Right kidney (tissue), 9 donors: ENCODE results near the gene AZGP1.
"Not testable (repeated sequence)": the region's sequence is repeated elsewhere in the genome, so short reads cannot be mapped to it uniquely, and the experiment has no call there.

Experiments
- DNase-seq: peaks from one replicate; pipeline ENCODE4 v3.0.0-alpha.2; 2016
- long read RNA-seq, 8 donors: transcript quantifications; one replicate each; lab custom pipeline, GENCODE V29; 2026

AZGP1 gene
- long read RNA-seq, donor 1, transcript AZGP1-201 (4 exons, 1,307 nt) = major isoform, 25 of 43 reads
- long read RNA-seq, donor 1, transcript AZGP1-204 (2 exons, 787 nt) = minor isoform, 7 of 43 reads
- long read RNA-seq, donor 1, transcript AZGP1-202 (3 exons, 2,027 nt) = minor isoform, 9 of 43 reads
- long read RNA-seq, donor 1, partial matches to known transcripts = 0 of 43 reads
- long read RNA-seq, donor 1, other reads (novel, unspliced or antisense) = 0 of 43 reads
- long read RNA-seq, donor 2, transcript AZGP1-201 (4 exons, 1,307 nt) = major isoform, 12 of 29 reads
- long read RNA-seq, donor 2, transcript AZGP1-202 (3 exons, 2,027 nt) = minor isoform, 9 of 29 reads
- long read RNA-seq, donor 2, transcript AZGP1-204 (2 exons, 787 nt) = minor isoform, 7 of 29 reads
- long read RNA-seq, donor 2, partial matches to known transcripts = 0 of 29 reads
- long read RNA-seq, donor 2, other reads (novel, unspliced or antisense) = 0 of 29 reads
- long read RNA-seq, donor 3, transcript AZGP1-201 (4 exons, 1,307 nt) = major isoform, 10 of 15 reads
- long read RNA-seq, donor 3, partial matches to known transcripts = 0 of 15 reads
- long read RNA-seq, donor 3, other reads (novel, unspliced or antisense) = 0 of 15 reads
- long read RNA-seq, donor 4, transcript AZGP1-202 (3 exons, 2,027 nt) = major isoform, 10 of 17 reads
- long read RNA-seq, donor 4, partial matches to known transcripts = 0 of 17 reads
- long read RNA-seq, donor 4, other reads (novel, unspliced or antisense) = 0 of 17 reads
- long read RNA-seq, donor 5, transcript AZGP1-204 (2 exons, 787 nt) = minor isoform, 7 of 32 reads
- long read RNA-seq, donor 5, transcript AZGP1-201 (4 exons, 1,307 nt) = major isoform, 19 of 32 reads
- long read RNA-seq, donor 5, transcript AZGP1-202 (3 exons, 2,027 nt) = minor isoform, 5 of 32 reads
- long read RNA-seq, donor 5, partial matches to known transcripts = 0 of 32 reads
- long read RNA-seq, donor 5, other reads (novel, unspliced or antisense) = 0 of 32 reads
- long read RNA-seq, donor 6, transcript AZGP1-202 (3 exons, 2,027 nt) = minor isoform, 7 of 23 reads
- long read RNA-seq, donor 6, transcript AZGP1-201 (4 exons, 1,307 nt) = major isoform, 12 of 23 reads
- long read RNA-seq, donor 6, partial matches to known transcripts = 0 of 23 reads
- long read RNA-seq, donor 6, other reads (novel, unspliced or antisense) = 0 of 23 reads
- long read RNA-seq, donor 7, transcript AZGP1-204 (2 exons, 787 nt) = minor isoform, 9 of 41 reads
- long read RNA-seq, donor 7, transcript AZGP1-202 (3 exons, 2,027 nt) = minor isoform, 5 of 41 reads
- long read RNA-seq, donor 7, transcript AZGP1-201 (4 exons, 1,307 nt) = major isoform, 18 of 41 reads
- long read RNA-seq, donor 7, partial matches to known transcripts = 0 of 41 reads
- long read RNA-seq, donor 7, other reads (novel, unspliced or antisense) = 7 of 41 reads
- long read RNA-seq, donor 8, transcript AZGP1-201 (4 exons, 1,307 nt) = major isoform, 22 of 33 reads
- long read RNA-seq, donor 8, transcript AZGP1-204 (2 exons, 787 nt) = minor isoform, 5 of 33 reads
- long read RNA-seq, donor 8, transcript AZGP1-202 (3 exons, 2,027 nt) = minor isoform, 6 of 33 reads
- long read RNA-seq, donor 8, partial matches to known transcripts = 0 of 33 reads
- long read RNA-seq, donor 8, other reads (novel, unspliced or antisense) = 0 of 33 reads

- no peak for DNase-seq
Measured at GRCh38 chr7:99975782-99976521, at the start of gene AZGP1. Gene AZGP1 (minus strand): TSS chr7:99976031. CDS start chr7:99976020, 11 bp downstream.

DNA sequence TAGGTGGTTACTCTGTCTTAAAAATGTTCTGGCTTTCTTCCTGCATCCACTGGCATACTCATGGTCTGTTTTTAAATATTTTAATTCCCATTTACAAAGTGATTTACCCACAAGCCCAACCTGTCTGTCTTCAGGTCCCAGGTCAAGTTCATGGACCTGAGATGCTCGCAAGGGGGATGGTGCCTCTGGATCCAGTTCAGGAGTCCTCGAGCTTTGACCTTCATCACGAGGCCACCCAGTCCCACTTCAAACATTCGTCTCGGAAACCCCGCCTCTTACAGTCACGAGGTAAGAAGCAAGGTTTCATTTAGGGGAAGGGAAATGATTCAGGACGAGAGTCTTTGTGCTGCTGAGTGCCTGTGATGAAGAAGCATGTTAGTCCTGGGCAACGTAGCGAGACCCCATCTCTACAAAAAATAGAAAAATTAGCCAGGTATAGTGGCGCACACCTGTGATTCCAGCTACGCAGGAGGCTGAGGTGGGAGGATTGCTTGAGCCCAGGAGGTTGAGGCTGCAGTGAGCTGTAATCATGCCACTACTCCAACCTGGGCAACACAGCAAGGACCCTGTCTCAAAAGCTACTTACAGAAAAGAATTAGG, 48.3 kb upstream of the AZGP1 start:
- no peak for DNase-seq

DNA sequence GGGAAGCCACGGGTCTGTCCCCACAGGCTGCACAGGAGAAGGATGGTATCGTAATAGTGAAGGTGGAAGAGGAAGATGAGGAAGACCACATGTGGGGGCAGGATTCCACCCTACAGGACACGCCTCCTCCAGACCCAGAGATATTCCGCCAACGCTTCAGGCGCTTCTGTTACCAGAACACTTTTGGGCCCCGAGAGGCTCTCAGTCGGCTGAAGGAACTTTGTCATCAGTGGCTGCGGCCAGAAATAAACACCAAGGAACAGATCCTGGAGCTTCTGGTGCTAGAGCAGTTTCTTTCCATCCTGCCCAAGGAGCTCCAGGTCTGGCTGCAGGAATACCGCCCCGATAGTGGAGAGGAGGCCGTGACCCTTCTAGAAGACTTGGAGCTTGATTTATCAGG, 47.7 kb upstream of the AZGP1 start:
- DNase-seq = no peak

- DNase-seq = no peak
Measured at GRCh38 chr7:100022621-100023020, 46.8 kb upstream of the AZGP1 start.

DNA sequence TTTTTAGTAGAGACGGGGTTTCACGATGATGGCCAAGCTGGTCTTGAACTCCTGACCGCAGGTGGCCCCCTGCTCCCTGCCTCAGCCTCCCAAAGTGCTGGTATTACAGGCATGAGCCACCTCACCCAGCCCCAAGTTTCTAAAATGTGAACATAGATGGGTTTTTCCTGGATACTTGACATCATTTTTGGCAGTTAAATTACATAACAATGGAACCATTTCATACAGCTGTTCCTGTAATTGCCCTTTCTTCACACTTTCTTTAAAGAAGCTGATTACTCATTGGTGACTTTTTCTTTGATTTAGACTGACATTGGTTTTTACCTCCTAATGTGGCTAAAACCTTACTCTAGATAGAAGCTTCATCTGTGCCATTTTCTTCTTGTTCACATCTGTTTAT, 45.5 kb upstream of the AZGP1 start:
- no peak for DNase-seq

DNA sequence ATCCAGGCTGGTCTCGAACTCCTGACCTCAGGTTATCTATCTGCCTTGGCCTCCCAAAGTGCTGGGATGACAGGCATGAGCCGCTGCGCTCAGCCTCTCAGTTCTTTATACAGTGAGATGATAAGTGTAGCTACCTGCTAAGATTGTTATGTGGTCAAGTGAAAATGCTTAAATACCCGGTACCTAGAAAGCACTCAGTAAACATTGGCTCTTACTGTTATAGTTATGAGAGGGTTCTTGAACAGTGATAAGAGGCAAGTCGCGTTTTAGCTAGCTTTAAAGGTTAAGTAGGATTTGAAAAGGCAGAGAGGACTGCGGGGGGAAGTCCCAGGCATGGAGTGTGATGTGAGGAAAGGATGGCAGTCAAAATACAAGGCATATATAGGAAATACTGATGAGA, 44.1 kb upstream of the AZGP1 start:
- no peak for DNase-seq

DNA sequence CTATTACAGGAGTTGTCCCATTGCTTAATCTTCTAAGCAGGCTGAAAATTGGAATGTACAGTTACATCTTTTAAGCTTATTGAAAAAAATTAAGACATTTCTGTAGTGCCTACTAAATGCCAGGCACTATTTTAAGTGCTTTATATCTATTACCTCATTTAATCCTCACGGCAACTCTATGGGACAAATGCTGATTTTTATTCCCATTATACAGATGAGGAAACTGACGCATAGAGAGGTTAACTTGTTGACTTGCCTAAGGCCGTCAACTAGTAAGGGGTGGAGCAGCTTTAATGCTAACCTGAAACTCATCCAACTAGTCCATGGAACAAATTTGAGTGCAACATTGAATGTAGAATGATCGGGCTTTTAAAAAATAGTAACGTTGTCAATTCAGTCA, 42.0 kb upstream of the AZGP1 start:
- DNase-seq = no peak

DNA sequence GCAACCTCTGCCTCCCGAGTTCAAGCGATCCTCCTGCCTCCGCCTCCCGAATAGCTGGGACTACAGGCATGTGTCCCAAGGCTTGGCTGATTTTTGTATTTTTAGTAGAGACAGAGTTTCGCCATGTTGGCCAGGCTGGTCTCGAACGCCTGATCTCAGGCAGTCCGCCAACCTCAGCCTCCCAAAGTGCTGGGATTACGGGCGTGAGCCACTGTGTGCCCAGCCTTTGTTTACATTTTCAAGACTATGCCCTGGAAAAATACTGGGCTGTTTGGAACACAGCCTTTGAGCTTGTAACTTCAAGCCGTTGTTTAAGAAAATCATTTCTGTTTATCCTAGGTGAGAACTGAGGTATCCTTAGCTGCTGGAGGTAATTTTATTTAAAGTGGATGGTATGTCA, 41.5 kb upstream of the AZGP1 start:
- DNase-seq = no peak

DNA sequence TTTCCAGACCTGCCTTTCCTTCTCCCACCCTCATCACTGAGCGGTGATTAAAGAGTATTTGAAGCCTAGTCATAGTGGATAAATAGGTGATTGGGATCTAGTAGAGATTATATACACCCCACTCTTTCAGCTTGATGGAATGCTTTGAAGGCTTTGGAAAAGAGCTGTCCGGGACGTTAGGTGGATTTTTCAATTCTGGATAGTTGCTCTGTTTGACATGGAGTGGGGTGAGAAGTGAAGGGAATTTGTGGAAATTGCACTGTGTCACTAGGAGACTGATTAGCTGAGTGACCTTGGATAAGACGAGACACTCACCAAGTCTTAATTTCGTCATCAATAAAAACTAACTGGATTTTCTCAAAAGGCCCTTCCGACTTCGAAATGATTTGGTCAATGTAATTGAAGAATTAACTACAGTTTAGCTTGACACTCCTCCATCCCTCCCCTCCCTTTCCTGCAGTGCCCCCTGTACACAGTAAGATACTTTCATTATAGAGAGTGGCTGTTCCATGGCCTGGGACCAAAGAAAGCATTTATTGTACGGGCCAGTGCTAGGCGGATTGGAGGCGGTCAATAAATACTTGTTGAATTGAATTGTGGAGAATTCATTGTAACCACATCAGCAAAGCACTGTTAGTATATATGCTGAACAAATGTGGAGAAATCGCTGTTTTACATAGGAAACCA, 40.5 kb upstream of the AZGP1 start:
- DNase-seq = no peak

DNA sequence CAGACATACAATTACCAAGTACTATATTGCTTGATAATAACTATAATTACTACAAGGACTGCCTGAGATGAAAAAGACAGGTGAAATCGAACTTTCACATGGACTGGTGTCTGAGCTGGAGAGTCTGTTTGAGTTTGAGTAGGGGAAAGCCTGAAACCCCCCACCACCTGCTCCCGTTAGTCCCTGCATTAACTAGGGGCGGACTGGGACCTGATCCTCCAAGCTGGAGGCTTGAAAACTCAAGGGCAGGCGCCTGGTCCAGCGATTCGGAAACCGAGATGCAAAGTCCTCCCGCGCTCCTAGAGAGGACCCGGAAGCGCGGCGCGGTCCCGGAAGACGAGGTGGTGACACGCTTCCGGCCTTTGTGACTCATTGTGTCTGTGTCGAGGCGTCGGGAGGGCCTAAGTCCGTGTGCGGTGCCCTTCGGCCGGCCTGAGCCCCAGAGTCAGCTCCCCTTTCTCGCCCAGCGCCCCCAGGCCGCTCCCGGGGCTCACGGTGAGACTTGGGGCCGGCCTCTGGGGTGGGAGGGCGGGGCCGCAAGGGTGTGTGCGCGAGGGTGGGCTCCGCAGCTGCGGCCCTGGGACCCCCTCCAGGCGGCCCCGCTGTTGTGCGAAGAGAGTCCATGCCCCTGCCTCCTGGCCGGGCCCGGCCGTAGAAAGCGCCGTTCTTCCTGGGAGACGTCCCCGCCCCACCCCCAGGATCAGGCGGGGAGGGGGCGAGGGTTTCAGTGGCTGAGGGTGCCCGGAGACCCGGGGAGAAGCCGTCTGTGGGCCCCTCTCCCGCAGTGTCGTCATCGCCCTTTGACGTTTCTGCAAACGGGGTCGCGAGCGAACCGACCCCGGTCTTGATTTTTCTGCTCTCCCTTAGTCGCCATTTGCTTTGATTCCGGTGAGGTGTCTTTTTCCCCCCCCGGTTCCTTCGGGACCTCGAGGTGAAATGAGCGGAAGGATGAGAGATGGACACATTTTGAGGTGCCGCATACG, 39.7 kb upstream of the AZGP1 start, which contains the start of gene ZKSCAN1:
Gene ZKSCAN1, plus strand, starts transcription at position 365 of the 983 bp plus-strand sequence. CDS start 7,911 bp downstream, outside the sequence.
- peak; percentile 73 for DNase-seq

GRCh38 chr7:100013328-100013676, 37.5 kb upstream of the AZGP1 start:
- DNase-seq = no peak

DNA sequence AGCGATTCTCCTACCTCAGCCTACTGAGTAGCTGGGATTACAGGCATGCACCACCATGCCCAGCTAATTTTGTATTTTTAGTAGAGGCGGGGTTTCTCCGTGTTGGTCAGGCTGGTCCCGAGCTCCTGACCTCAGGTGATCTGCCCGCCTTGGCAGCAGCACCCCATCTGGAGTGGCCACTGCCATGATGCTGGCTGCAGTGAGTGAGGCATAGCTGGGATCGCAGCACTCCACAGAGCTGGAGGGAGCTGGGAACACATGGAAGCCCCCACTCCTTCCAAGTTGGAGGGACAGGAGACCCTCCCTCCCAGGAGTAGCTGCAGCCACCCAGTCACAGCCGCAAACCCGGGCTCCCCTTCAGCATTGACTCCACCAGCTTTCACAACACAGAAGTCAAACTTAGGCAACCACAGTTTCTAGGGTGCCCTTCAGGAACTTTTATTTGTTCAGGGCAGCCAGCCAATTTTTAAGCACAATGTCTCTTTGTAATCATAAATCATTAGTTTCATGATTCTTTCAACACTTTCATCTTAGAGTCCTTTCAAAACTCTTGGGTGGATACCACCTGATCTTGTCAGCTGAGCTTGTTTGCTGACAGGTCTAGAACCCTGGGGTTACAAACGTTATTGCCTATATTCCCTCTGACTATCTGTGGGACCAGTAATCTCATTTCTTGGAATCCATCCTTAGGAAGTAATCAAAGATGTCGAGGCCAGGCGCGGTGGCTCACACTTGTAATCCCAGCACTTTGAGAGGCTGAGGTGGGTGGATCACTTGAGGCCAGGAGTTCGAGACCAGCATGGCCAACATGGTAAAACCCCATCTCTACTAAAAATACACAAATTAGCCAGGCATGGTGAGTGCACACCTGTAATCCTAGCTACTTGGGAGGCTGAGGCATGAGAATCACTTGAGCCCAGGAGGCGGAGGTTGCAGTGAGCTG, 36.8 kb upstream of the AZGP1 start:
- DNase-seq = not testable (repeated sequence)

GRCh38 chr7:100011516-100011915, 35.7 kb upstream of the AZGP1 start:
- DNase-seq = no peak

GRCh38 chr7:100010901-100011300, 35.1 kb upstream of the AZGP1 start:
- no peak for DNase-seq

DNA sequence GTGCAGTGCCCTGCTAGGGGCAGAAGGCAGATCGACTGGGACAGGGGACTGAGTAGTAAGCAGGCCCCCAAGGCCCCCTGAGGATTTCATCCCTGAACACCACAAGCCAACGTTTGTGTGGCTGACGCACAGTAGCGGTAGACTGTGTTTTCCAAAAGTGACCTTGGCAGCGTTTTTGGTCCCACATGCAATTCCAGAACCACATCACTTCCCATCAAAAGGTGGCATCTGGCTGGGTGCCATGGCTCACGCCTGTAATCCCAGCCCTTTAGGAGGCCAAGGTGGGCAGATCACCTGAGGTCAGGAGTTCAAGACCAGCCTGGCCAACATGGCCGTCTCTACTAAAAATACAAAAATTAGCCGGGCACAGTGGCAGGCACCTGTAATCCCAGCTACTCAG, 34.1 kb upstream of the AZGP1 start:
- not testable (repeated sequence) for DNase-seq

DNA sequence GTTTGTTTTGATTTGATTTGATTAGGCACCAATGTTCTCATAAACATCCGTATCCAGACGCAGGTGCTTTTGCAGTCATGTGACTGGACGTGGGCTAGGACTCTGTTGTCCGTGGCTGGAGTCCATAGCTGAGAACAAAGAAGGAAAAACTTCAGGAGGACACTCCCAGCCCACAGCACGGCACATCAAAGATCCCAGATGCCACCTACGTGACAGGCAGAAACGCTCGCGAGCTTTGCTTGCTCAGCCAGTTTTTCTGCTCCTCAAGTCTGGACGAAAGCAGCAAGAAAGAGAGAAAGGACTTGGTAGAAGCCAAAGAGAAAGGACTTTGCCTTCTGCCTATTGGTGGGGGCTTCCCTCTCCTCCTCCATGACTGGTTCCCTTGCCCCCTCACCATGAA, 32.7 kb upstream of the AZGP1 start:
- DNase-seq = no peak

- DNase-seq = no peak
Measured at GRCh38 chr7:100007887-100008286, 32.1 kb upstream of the AZGP1 start.
